Measurements from ENCODE around the gene DIAPH2.

Gene DIAPH2

GRCh38 chrX:96957718-96958117 lies 273.1 kb downstream of the DIAPH2 start:
- no peak overlapping the region for H3K4me2 ChIP-seq (ENCODE audit: low read depth, low read length)
- TF ChIP-seq EZH2 (optimal IDR thresholded peaks at IDR 0.05; ENCODE audit: low read depth, low read length) (no peak), CTCF (IDR thresholded peaks at IDR 0.05; ENCODE audit: low read length) (no peak), EZH2phosphoT487 (IDR thresholded peaks at IDR 0.05; ENCODE audit: low read length) (no peak)
- H3K9me3 ChIP-seq (replicated peaks; ENCODE audit: insufficient read depth, low read length) = no peaks in the 10 kb centered on the region
- H2AFZ ChIP-seq (ENCODE audit: low read length) = no peak overlapping the region
- no peak overlapping the region for H3K27ac ChIP-seq (ENCODE audit: low read length)
- H3F3A ChIP-seq (ENCODE audit: insufficient read depth, low read length) = no peaks in the 10 kb centered on the region
- H3K36me3 ChIP-seq (replicated peaks; ENCODE audit: insufficient read depth, low read length) = no peaks in the 10 kb centered on the region
- no peak for DNase-seq
- H3K79me2 ChIP-seq (ENCODE audit: low read length) = no peaks in the 10 kb centered on the region
- H3K4me1 ChIP-seq (ENCODE audit: low read length) = no peaks in the 10 kb centered on the region
- H3K9ac ChIP-seq (ENCODE audit: low read length) = no peak overlapping the region
- H3K4me3 ChIP-seq (ENCODE audit: low read length) = no peak overlapping the region
- H3K9me2 ChIP-seq (replicated peaks; ENCODE audit: insufficient read depth, low read length) = no peaks in the 10 kb centered on the region
- no peaks in the 10 kb centered on the region for H4K20me1 ChIP-seq (ENCODE audit: insufficient read depth, low read length)
- H3K27me3 ChIP-seq (replicated peaks; ENCODE audit: insufficient read depth, low read length) = no peaks in the 10 kb centered on the region

- no peak overlapping the region for H2AFZ ChIP-seq (ENCODE audit: low read length)
- no peak overlapping the region for H3K9ac ChIP-seq (ENCODE audit: low read length)
- H3K4me2 ChIP-seq (ENCODE audit: low read depth, low read length) = no peak overlapping the region
- no peaks in the 10 kb centered on the region for H3K9me2 ChIP-seq (replicated peaks; ENCODE audit: insufficient read depth, low read length)
- no peak overlapping the region for H3K4me3 ChIP-seq (ENCODE audit: low read length)
- H3K4me1 ChIP-seq (ENCODE audit: low read length) = no peaks in the 10 kb centered on the region
- no peaks in the 10 kb centered on the region for H3F3A ChIP-seq (ENCODE audit: insufficient read depth, low read length)
- H3K79me2 ChIP-seq (ENCODE audit: low read length) = no peaks in the 10 kb centered on the region
- H3K27me3 ChIP-seq (replicated peaks; ENCODE audit: insufficient read depth, low read length) = no peaks in the 10 kb centered on the region
- H3K36me3 ChIP-seq (replicated peaks; ENCODE audit: insufficient read depth, low read length) = no peaks in the 10 kb centered on the region
- H3K27ac ChIP-seq (ENCODE audit: low read length) = no peak overlapping the region
- DNase-seq = no peak
- no peaks in the 10 kb centered on the region for H3K9me3 ChIP-seq (replicated peaks; ENCODE audit: insufficient read depth, low read length)
- TF ChIP-seq EZH2 (optimal IDR thresholded peaks at IDR 0.05; ENCODE audit: low read depth, low read length) (no peak), EZH2phosphoT487 (IDR thresholded peaks at IDR 0.05; ENCODE audit: low read length) (no peak), CTCF (IDR thresholded peaks at IDR 0.05; ENCODE audit: low read length) (no peak)
- no peaks in the 10 kb centered on the region for H4K20me1 ChIP-seq (ENCODE audit: insufficient read depth, low read length)
Measured at GRCh38 chrX:96971812-96972211, 287.2 kb downstream of the DIAPH2 start.

GRCh38 chrX:96978906-96979305 lies 294.3 kb downstream of the DIAPH2 start:
- H3K4me2 ChIP-seq (ENCODE audit: low read depth, low read length) = no peak overlapping the region
- no peaks in the 10 kb centered on the region for H3K27me3 ChIP-seq (replicated peaks; ENCODE audit: insufficient read depth, low read length)
- H3K4me3 ChIP-seq (ENCODE audit: low read length) = no peak overlapping the region
- TF ChIP-seq CTCF (IDR thresholded peaks at IDR 0.05; ENCODE audit: low read length) (no peak), EZH2 (optimal IDR thresholded peaks at IDR 0.05; ENCODE audit: low read depth, low read length) (no peak), EZH2phosphoT487 (IDR thresholded peaks at IDR 0.05; ENCODE audit: low read length) (no peak)
- H3K9ac ChIP-seq (ENCODE audit: low read length) = no peak overlapping the region
- no peak for DNase-seq
- no peak overlapping the region for H3K27ac ChIP-seq (ENCODE audit: low read length)
- H4K20me1 ChIP-seq (ENCODE audit: insufficient read depth, low read length) = no peaks in the 10 kb centered on the region
- no peaks in the 10 kb centered on the region for H3K36me3 ChIP-seq (replicated peaks; ENCODE audit: insufficient read depth, low read length)
- H3K4me1 ChIP-seq (ENCODE audit: low read length) = no peaks in the 10 kb centered on the region
- no peaks in the 10 kb centered on the region for H3F3A ChIP-seq (ENCODE audit: insufficient read depth, low read length)
- no peaks in the 10 kb centered on the region for H3K9me2 ChIP-seq (replicated peaks; ENCODE audit: insufficient read depth, low read length)
- H3K9me3 ChIP-seq (replicated peaks; ENCODE audit: insufficient read depth, low read length) = no peaks in the 10 kb centered on the region
- H2AFZ ChIP-seq (ENCODE audit: low read length) = no peak overlapping the region
- no peaks in the 10 kb centered on the region for H3K79me2 ChIP-seq (ENCODE audit: low read length)
